Measurements from ENCODE around the gene CCDC69. TPM values are rescaled to one million over a fixed set of nuclear protein-coding genes. Genes with fewer than 3 reads are reported as not detected.

The CCDC69 gene
- total and polyA plus RNA-seq, 2 of the 8 experiments (the other 6 are each of a cell fraction or from before 2014, with no cell fraction given) = 8.4 to 10.8 TPM

- no peak overlapping the region for H4K8ac ChIP-seq (ENCODE audit: extremely low read depth, insufficient read depth, low read length)
- no peak overlapping the region for H4K5ac ChIP-seq (ENCODE audit: insufficient read length, low read depth, low read length)
- H3K9ac ChIP-seq (replicated peaks in 1 of 4; ENCODE audit: extremely low read depth in 1 of 4, low read depth in 3 of 4, low read length in 3 of 4) = no peak overlapping the region
- POLR2A ChIA-PET (ENCODE audit: partially characterized antibody) = interaction anchor here (2.2 kb wide), 1 partner anchor 8 kb away, joined by 13 read pairs; the partner anchor contains the start of gene CCDC69
- FAIRE-seq = no peak
- H2BK12ac ChIP-seq (ENCODE audit: low read depth, low read length) = no peak overlapping the region
- H2AFZ ChIP-seq (ENCODE audit: low read length) = no peak overlapping the region
- H3K4me3 ChIP-seq (ENCODE audit: extremely low read depth in 1 of 4, insufficient read depth in 2 of 4, low read depth in 3 of 4, low read length in 4 of 4) = no peak overlapping the region
- H3K14ac ChIP-seq (ENCODE audit: insufficient read length) = no peak overlapping the region
- no peak overlapping the region for H2BK5ac ChIP-seq (ENCODE audit: low read depth, low read length)
- H3K4me1 ChIP-seq (replicated peaks in 1 of 4; ENCODE audit: control insufficient read depth in 3 of 4, insufficient read depth in 4 of 4, low read length in 3 of 4) = peaks cover 0 to 3% (median under 1%) of the 10 kb centered on the region in 4 experiments; a peak in 4 of 7 replicates
- H3K79me1 ChIP-seq (ENCODE audit: low read depth, low read length) = no peaks in the 10 kb centered on the region
- H3K9me3 ChIP-seq (ENCODE audit: insufficient read depth in 2 of 2, low read depth in 1 of 2, low read length in 1 of 2) = no peaks in the 10 kb centered on the region
- H4K20me1 ChIP-seq (replicated peaks in 1 of 2; ENCODE audit: control insufficient read depth in 1 of 2, insufficient read depth in 2 of 2, low read length in 2 of 2) = no peaks in the 10 kb centered on the region
- H3K23ac ChIP-seq (ENCODE audit: insufficient read length) = no peak overlapping the region
- no peak overlapping the region for H3K56ac ChIP-seq (replicated peaks; ENCODE audit: insufficient read length, low read depth, low read length)
- H3K4me2 ChIP-seq (ENCODE audit: insufficient read depth in 1 of 2, low read depth in 2 of 2, low read length in 2 of 2) = no peak overlapping the region
- H3K27me3 ChIP-seq (replicated peaks in 1 of 4; ENCODE audit: control insufficient read depth in 3 of 4, extremely low read depth in 1 of 4, insufficient read depth in 3 of 4, low read length in 3 of 4) = no peaks in the 10 kb centered on the region
- no peaks in the 10 kb centered on the region for H3K79me2 ChIP-seq (ENCODE audit: control insufficient read depth in 1 of 2, insufficient read depth in 2 of 2, low read length in 2 of 2)
- CTCF ChIA-PET (ENCODE audit: partially characterized antibody) = interaction anchor here (1.3 to 4.3 kb wide), 6 partner anchors 8 to 51 kb away, joined by 3 to 18 read pairs (median 6); partner anchors contain the start of gene CCDC69
- no peak overlapping the region for H3K4ac ChIP-seq (replicated peaks; ENCODE audit: insufficient read length, low read depth, low read length)
- no peak overlapping the region for H2BK120ac ChIP-seq (replicated peaks; ENCODE audit: low read depth, low read length)
- WGBS, 2 experiments (ENCODE audit: extremely low coverage in 1 of 2, insufficient coverage in 1 of 2, insufficient read length in 1 of 2, insufficient replicate concordance in 2 of 2, low coverage in 1 of 2, low lambda C conversion rate in 2 of 2, missing lambda C conversion rate in 1 of 2) = 83% methylated on average over 2 of the region's 2 CpGs; no CpG with 5 or more reads in 1 of the 2 experiments
- no peak overlapping the region for H4K91ac ChIP-seq (replicated peaks; ENCODE audit: insufficient read length, low read length)
- H2BK15ac ChIP-seq (ENCODE audit: low read length) = no peak overlapping the region
- H3K23me2 ChIP-seq (ENCODE audit: low read depth, low read length) = no peaks in the 10 kb centered on the region
- H2AK5ac ChIP-seq (ENCODE audit: low read depth, low read length) = no peak overlapping the region
- no peak overlapping the region for H3K18ac ChIP-seq (ENCODE audit: extremely low read depth, low read length)
- no peaks in the 10 kb centered on the region for H3K36me3 ChIP-seq (ENCODE audit: control insufficient read depth in 2 of 4, insufficient read depth in 4 of 4, low read length in 3 of 4)
- H2BK20ac ChIP-seq (ENCODE audit: low read length) = no peak overlapping the region
- no peak overlapping the region for H3K27ac ChIP-seq (ENCODE audit: low read depth, low read length)
- no peak for DNase-seq (ENCODE audit: low read depth in 1 of 2, low spot score in 2 of 2)
- TF ChIP-seq PHF8 (conservative IDR thresholded peaks at IDR 0.05; ENCODE audit: low read depth, low read length) = no peak
- no peak for TF ChIP-seq POU5F1 (IDR thresholded peaks at IDR 0.05; ENCODE audit: low read depth, low read length)
- TF ChIP-seq RXRA (IDR thresholded peaks at IDR 0.05; ENCODE audit: insufficient read depth, low read depth, low read length) = no peak
- TF ChIP-seq SIX5 (IDR thresholded peaks at IDR 0.05; ENCODE audit: low read depth, low read length) = no peak
- no peak for TF ChIP-seq CTBP2 (IDR thresholded peaks at IDR 0.05; ENCODE audit: borderline replicate concordance, insufficient read depth, insufficient read length, low read length)
- no peak for TF ChIP-seq TEAD4 (IDR thresholded peaks at IDR 0.05; ENCODE audit: low read depth, low read length)
- no peak for TF ChIP-seq YY1 (IDR thresholded peaks at IDR 0.05; ENCODE audit: low read depth, low read length)
- TF ChIP-seq POLR2A (IDR thresholded peaks at IDR 0.05; ENCODE audit: control extremely low read depth in 1 of 2, low read depth in 2 of 2, low read length in 2 of 2) = no peak
- no peak for TF ChIP-seq RFX5 (IDR thresholded peaks at IDR 0.05; ENCODE audit: borderline replicate concordance, low read depth, low read length)
- no peak for TF ChIP-seq KDM4A (IDR thresholded peaks at IDR 0.05; ENCODE audit: low read depth, low read length, severe bottlenecking)
- no peak for TF ChIP-seq SIN3A (conservative IDR thresholded peaks at IDR 0.05 in 1 of 2, IDR thresholded peaks at IDR 0.05 in 1 of 2; ENCODE audit: low read depth in 1 of 2, low read length in 2 of 2)
- TF ChIP-seq RAD21 (IDR thresholded peaks at IDR 0.05 in 1 of 2, conservative IDR thresholded peaks at IDR 0.05 in 1 of 2; ENCODE audit: low read depth in 2 of 2, low read length in 2 of 2) = no peak
- TF ChIP-seq USF2 (IDR thresholded peaks at IDR 0.05; ENCODE audit: low read length) = no peak
Observed at GRCh38 chr5:151215546-151215880, 8.4 kb downstream of the CCDC69 start.
